Fibroblast of the aortic adventitia (primary cell): Measurements from ENCODE around the gene GDF7. TPM values are rescaled to one million over a fixed set of nuclear protein-coding genes. Genes with fewer than 3 reads are reported as not detected.

Experiments used
- DNase-seq: peaks from one replicate; pipeline ENCODE4 v3.0.0-alpha.2; 2010; ENCODE audit warnings: low read depth
- H3K4me3 ChIP-seq: 2 replicates; pipeline ENCODE4 v1.5.1; 2011; ENCODE audit warnings: low read depth, mild to moderate bottlenecking, control low read depth, low read length, moderate library complexity
- CTCF ChIP-seq: IDR thresholded peaks from 2 replicates; pipeline ENCODE4 v1.5.1; 2011; ENCODE audit warnings: mild to moderate bottlenecking, low read length, control low read depth, inconsistent platforms; ENCODE audit not compliant: insufficient read depth
- total RNA-seq: library from RNA; depleted of rRNA; stranded (reverse); fragments of >200 nt; gene quantifications from 2 replicates; pipeline ENCODE4 v1.2.3, GENCODE V29; 2012; ENCODE audit warnings: low replicate concordance

GDF7 gene
- total RNA-seq, 1 donor, result under 0.01 TPM

- DNase-seq, result no peak
- no peak for TF ChIP-seq CTCF
- H3K4me3 ChIP-seq, result no peak overlapping the region
Measured at GRCh38 chr2:20633794-20634506, 33.0 kb upstream of the GDF7 start.

- H3K4me3 ChIP-seq, result no peak overlapping the region
- DNase-seq, result peak; percentile 74
- TF ChIP-seq CTCF, result no peak
Measured at GRCh38 chr2:20634507-20635112, 32.3 kb upstream of the GDF7 start.

GRCh38 chr2:20635113-20635510, 31.8 kb upstream of the GDF7 start:
- DNase-seq, result no peak
- H3K4me3 ChIP-seq, result no peak overlapping the region
- TF ChIP-seq CTCF, result no peak

- TF ChIP-seq CTCF, result peak; percentile 93
- H3K4me3 ChIP-seq, result no peak overlapping the region
- peak; percentile 80 for DNase-seq
Measured at GRCh38 chr2:20635675-20636584, 31.0 kb upstream of the GDF7 start.

- peak; percentile 70 for DNase-seq
- TF ChIP-seq CTCF, result no peak
- H3K4me3 ChIP-seq, result no peak overlapping the region
Measured at GRCh38 chr2:20637147-20637546, 29.8 kb upstream of the GDF7 start.

GRCh38 chr2:20638014-20638413, 28.9 kb upstream of the GDF7 start:
- DNase-seq, result no peak
- TF ChIP-seq CTCF, result no peak
- no peak overlapping the region for H3K4me3 ChIP-seq
